Progenitor cell of endocrine pancreas (in vitro differentiated cells): ENCODE measurements around the gene COPB1. TPM values are rescaled to one million over a fixed set of nuclear protein-coding genes. Genes with fewer than 3 reads are reported as not detected.

ENCODE experiments used
- DNase-seq: peaks from one replicate; pipeline ENCODE4 v3.0.0; 2021; ENCODE audit warnings: low spot score; ENCODE audit not compliant: unreplicated experiment
- H3K27ac Mint-ChIP-seq: 2 replicates; pipeline ENCODE4 v1.8.0; 2021; ENCODE audit warnings: mild to moderate bottlenecking, moderate library complexity, mixed read lengths
- H3K27me3 Mint-ChIP-seq: 2 replicates; pipeline ENCODE4 v1.8.0; 2021; ENCODE audit warnings: mixed read lengths
- H3K36me3 Mint-ChIP-seq: 2 replicates; pipeline ENCODE4 v1.8.0; 2022; ENCODE audit warnings: mixed read lengths; ENCODE audit not compliant: insufficient read depth
- H3K4me1 Mint-ChIP-seq: 2 replicates; pipeline ENCODE4 v1.8.0; 2021; ENCODE audit warnings: low read depth, mixed read lengths
- H3K4me3 Mint-ChIP-seq: 2 replicates; pipeline ENCODE4 v1.8.0; 2021; ENCODE audit warnings: low read depth, mild to moderate bottlenecking, moderate library complexity, mixed read lengths
- H3K9me3 Mint-ChIP-seq: 2 replicates; pipeline ENCODE4 v1.8.0; 2021; ENCODE audit warnings: low read depth, mixed read lengths
- total RNA-seq: library from RNA; stranded (reverse); gene quantifications from 2 replicates; pipeline ENCODE4 v1.2.1, GENCODE V29; 2021
- TF ChIP-seq, protein P1 (sequence below): fragments of 200-600 bp; sonication (generic); IDR thresholded peaks from one replicate; pipeline ENCODE4 v1.5.0; 2021; ENCODE audit warnings: antibody characterized with exemption, mild to moderate bottlenecking; ENCODE audit not compliant: unreplicated experiment

COPB1 gene
- total RNA-seq, 1 donor from 2014 or later, result 99.9 TPM

DNA sequence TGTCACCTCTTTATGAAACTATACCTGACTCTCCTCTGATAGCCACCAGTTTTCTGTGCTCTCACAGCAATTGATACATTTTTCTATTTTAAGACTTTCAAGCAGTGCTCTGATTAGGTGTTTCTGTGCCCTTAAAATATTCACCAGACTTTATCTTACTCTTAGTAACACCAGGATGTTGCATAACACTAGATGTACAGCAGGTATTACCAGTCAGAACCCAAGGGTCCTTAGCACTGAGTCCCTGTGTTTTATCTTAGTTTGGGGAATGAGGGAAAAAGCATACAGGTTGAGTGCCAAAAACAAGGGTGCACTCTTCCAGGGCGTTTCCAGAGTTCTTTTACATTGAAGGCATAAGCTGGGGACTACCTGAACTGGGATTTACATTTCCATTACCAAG, 51.4 kb downstream of the COPB1 start:
- no peak overlapping the region for H3K27ac Mint-ChIP-seq
- no peaks in the 10 kb centered on the region for H3K9me3 Mint-ChIP-seq

DNA sequence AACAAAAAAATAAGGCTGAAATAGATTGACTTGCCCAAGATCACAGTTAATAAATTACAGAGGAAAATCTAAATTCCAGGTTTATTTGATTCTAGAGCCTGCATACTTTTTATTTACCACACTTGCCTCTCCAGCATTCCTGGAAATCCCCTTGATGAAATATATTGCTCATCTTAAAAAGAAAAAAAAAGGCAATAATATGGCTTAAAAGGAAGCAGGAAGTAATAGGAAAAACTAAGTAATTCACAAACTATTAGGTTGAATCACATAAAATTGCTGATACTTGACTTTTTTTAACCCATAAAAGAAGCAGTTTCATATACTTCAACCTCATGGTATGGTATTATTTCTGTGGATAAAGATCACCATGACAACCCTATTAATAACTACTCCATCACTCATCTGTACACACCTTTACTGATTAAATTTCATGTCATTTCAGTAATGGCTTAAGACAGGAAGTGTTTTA, 52.9 kb downstream of the COPB1 start:
- Mint-ChIP-seq H3K4me3 (no peak overlapping the region), H3K9me3 (no peaks in the 10 kb centered on the region), H3K27me3 (no peaks in the 10 kb centered on the region), H3K36me3 (peaks cover 2% of the 10 kb centered on the region), H3K4me1 (peaks cover 7% of the 10 kb centered on the region), H3K27ac (no peak overlapping the region)
- no peak for DNase-seq
- TF ChIP-seq, protein P1, sequence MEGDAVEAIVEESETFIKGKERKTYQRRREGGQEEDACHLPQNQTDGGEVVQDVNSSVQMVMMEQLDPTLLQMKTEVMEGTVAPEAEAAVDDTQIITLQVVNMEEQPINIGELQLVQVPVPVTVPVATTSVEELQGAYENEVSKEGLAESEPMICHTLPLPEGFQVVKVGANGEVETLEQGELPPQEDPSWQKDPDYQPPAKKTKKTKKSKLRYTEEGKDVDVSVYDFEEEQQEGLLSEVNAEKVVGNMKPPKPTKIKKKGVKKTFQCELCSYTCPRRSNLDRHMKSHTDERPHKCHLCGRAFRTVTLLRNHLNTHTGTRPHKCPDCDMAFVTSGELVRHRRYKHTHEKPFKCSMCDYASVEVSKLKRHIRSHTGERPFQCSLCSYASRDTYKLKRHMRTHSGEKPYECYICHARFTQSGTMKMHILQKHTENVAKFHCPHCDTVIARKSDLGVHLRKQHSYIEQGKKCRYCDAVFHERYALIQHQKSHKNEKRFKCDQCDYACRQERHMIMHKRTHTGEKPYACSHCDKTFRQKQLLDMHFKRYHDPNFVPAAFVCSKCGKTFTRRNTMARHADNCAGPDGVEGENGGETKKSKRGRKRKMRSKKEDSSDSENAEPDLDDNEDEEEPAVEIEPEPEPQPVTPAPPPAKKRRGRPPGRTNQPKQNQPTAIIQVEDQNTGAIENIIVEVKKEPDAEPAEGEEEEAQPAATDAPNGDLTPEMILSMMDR, result no peak

More for the DNA sequence above, 51.4 kb downstream of the COPB1 start:
- TF ChIP-seq, protein P1, result no peak
- no peak for DNase-seq
- peaks cover 7% of the 10 kb centered on the region for H3K36me3 Mint-ChIP-seq
- no peak overlapping the region for H3K4me3 Mint-ChIP-seq
- H3K27me3 Mint-ChIP-seq, result no peaks in the 10 kb centered on the region
- H3K4me1 Mint-ChIP-seq, result peaks cover 7% of the 10 kb centered on the region

DNA sequence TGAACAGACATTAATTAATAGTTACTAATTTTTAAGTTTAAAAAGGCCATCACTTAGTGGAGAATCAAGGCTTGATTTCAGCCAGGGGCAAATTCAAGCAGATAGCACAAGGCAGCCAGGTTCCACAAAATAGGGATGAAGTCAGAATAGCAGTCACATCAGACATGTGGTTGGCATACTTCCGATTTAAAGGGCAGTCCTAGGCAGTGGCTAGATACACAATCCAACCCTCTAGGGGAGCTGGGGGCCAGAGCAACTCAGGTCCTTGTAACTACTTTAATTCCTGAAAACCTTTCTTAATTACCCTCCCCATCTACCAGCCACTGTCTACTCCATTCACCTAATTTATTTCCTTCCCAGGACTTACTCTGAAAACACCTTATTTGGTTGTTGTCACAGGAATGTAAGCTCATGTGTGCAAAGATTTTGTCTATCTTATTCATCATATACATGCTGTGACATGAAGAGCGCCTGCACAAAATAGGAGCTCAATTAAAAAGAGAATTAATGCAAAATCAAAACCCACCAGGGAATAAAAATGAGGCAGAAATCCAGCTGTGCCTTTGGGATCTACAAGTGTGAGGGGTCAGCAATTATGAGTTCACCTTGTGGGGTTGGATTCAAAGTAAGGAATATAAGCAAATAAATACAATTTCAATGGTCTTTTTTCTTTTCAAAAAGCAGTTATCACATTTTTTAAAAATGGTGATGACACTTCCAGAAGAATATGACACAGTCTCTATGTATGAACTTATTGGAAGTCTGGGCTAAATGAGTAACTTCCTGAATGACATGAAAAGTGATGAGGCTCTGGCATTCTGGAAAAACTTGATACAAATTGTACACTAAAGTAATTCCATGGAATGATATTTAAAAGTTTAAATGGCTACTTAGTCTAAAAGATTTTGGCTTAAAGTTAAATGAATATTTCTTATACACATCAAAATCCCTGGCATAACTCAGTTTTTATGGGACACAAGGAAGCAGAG, 53.8 kb downstream of the COPB1 start:
- TF ChIP-seq, protein P1, result no peak
- peaks cover under 1% of the 10 kb centered on the region for H3K36me3 Mint-ChIP-seq
- peaks cover 7% of the 10 kb centered on the region for H3K4me1 Mint-ChIP-seq
- no peaks in the 10 kb centered on the region for H3K27me3 Mint-ChIP-seq
- no peak overlapping the region for H3K27ac Mint-ChIP-seq
- no peak for DNase-seq
- no peak overlapping the region for H3K4me3 Mint-ChIP-seq
- H3K9me3 Mint-ChIP-seq, result no peaks in the 10 kb centered on the region

DNA sequence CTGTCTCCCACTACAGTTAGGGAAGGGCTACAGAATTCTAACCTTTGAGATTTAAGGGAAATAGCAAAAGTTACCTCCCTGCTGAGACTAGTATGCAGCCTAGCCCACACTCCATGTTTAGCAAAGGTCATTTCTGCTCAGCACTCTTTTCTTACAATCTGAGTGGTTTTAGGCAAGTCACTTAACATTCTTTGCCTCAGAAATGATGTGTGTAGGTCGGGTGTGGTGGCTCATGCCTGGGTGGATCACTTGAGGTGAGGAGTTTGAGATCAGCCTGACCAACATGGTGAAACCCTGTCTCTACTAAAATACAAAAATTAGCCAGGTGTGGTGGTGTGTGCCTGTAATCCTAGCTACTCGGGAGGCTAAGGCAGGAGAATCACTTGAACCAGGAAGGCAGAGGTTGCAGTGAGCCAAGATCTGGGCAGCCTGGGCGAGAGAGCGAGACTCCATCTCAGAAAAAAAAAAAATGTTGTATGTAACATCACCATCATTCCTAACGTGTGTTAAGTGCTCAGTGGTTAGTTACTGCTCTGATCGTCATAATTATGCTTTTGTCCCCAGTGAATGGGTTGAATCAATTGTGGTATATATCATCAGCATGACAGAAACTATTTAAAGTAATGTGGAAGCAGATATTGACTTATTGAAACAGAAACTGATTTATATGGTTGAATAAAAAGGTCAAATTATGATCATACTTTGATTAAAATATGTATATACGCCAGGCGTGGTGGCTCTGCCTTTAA, 55.0 kb downstream of the COPB1 start:
- TF ChIP-seq, protein P1, result no peak
- H3K27me3 Mint-ChIP-seq, result no peaks in the 10 kb centered on the region
- no peaks in the 10 kb centered on the region for H3K9me3 Mint-ChIP-seq
- DNase-seq, result no peak
- H3K27ac Mint-ChIP-seq, result no peak overlapping the region
- no peak overlapping the region for H3K4me3 Mint-ChIP-seq
- no peaks in the 10 kb centered on the region for H3K36me3 Mint-ChIP-seq
- H3K4me1 Mint-ChIP-seq, result peaks cover 7% of the 10 kb centered on the region

DNA sequence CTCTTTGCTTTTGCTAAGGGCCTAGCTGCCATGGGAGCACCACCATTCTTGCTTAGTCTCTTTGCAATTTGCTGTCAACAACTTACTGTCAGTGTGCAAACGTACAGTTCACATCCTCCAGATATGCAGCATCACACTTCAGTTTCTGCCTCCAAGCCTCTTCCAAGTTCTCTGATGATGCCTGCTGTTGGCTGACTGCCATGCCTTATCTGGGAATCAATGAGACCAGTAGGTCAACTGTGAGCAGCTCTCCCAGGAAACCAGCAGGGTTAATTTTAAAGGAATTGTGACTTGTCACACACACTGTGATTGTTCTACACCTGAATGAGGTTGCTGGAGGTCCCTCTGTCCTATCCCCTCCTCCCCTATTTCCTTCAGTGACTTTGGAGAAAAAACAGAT, 56.0 kb downstream of the COPB1 start:
- no peak overlapping the region for H3K4me3 Mint-ChIP-seq
- no peaks in the 10 kb centered on the region for H3K9me3 Mint-ChIP-seq
- no peaks in the 10 kb centered on the region for H3K36me3 Mint-ChIP-seq
- TF ChIP-seq, protein P1, result no peak
- H3K4me1 Mint-ChIP-seq, result peaks cover 7% of the 10 kb centered on the region
- H3K27me3 Mint-ChIP-seq, result no peaks in the 10 kb centered on the region
- H3K27ac Mint-ChIP-seq, result no peak overlapping the region
- DNase-seq, result no peak
